Body of pancreas (tissue), 4 donors: ENCODE data around the gene RSAD2.

Experiments used
- POLR2A ChIP-seq, 3 donors: fragments of 450-650 bp; IDR thresholded peaks; one replicate each; pipeline ENCODE4 v1.6.1; 2016; ENCODE audit warnings: antibody characterized with exemption in 3 of 3, mild to moderate bottlenecking in 2 of 3
- TF ChIP-seq, protein P1 (sequence below), 7 experiments: fragments of 450-650 bp in 4 of 7; fragments of 200-600 bp in 3 of 7; sonication (generic) in 3 of 7; IDR thresholded peaks; one replicate each; pipeline ENCODE4 v1.5.1; 2016 to 2019; ENCODE audit warnings: antibody characterized with exemption in 7 of 7

DNA sequence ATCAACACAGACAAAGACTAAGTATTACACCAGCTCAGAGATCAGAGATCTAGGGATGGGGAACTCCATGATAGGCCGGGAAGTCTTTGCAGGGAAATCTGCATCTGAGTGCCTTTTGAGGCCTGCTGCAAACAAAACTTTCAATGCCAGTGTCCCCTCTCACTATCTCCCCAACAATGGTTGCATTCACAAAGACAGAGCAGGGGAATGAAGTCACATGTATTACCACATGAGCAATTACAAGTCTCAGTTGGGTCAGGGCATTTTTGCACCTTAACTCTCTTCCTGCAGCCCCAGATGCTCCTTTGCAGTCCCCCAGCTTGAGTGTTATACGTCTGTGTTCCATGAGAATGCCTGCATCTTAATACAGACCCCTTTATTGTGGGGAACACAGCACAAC, 37.8 kb downstream of the RSAD2 start:
- TF ChIP-seq, protein P1, sequence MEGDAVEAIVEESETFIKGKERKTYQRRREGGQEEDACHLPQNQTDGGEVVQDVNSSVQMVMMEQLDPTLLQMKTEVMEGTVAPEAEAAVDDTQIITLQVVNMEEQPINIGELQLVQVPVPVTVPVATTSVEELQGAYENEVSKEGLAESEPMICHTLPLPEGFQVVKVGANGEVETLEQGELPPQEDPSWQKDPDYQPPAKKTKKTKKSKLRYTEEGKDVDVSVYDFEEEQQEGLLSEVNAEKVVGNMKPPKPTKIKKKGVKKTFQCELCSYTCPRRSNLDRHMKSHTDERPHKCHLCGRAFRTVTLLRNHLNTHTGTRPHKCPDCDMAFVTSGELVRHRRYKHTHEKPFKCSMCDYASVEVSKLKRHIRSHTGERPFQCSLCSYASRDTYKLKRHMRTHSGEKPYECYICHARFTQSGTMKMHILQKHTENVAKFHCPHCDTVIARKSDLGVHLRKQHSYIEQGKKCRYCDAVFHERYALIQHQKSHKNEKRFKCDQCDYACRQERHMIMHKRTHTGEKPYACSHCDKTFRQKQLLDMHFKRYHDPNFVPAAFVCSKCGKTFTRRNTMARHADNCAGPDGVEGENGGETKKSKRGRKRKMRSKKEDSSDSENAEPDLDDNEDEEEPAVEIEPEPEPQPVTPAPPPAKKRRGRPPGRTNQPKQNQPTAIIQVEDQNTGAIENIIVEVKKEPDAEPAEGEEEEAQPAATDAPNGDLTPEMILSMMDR (IDR thresholded peaks at IDR 0.05): no peak
- TF ChIP-seq POLR2A (IDR thresholded peaks at IDR 0.05): no peak
